Mesendoderm (in vitro differentiated cells): Measurements from ENCODE around the gene MPIG6B.

ENCODE experiments used
- DNase-seq: peaks from one replicate; pipeline ENCODE4 v3.0.0; 2013
- H2AK5ac ChIP-seq: 2 replicates; pipeline ENCODE4 v1.6.1; 2013; ENCODE audit warnings: low read length, inconsistent platforms
- H2BK120ac ChIP-seq: 2 replicates; pipeline ENCODE4 v1.6.1; 2013; ENCODE audit warnings: low read depth, mild to moderate bottlenecking, low read length, moderate library complexity, mixed read lengths
- H2BK15ac ChIP-seq: replicated peaks from 2 replicates; pipeline ENCODE4 v1.6.1; 2013; ENCODE audit warnings: low read depth, mild to moderate bottlenecking, moderate library complexity
- H2BK5ac ChIP-seq: 2 replicates; pipeline ENCODE4 v1.6.1; 2013; ENCODE audit warnings: low read length, inconsistent platforms
- H3K18ac ChIP-seq: 2 replicates; pipeline ENCODE4 v1.6.1; 2013; ENCODE audit warnings: mild to moderate bottlenecking, low read length, mixed read lengths
- H3K23ac ChIP-seq: one replicate; pipeline ENCODE4 v1.6.1; 2013; ENCODE audit warnings: low read length
- H3K27ac ChIP-seq: 2 replicates; pipeline ENCODE4 v1.5.1; 2013; ENCODE audit warnings: low read depth, mild to moderate bottlenecking, inconsistent platforms, low read length, moderate library complexity
- H3K27me3 ChIP-seq: 2 replicates; pipeline ENCODE4 v1.6.1; 2013; ENCODE audit warnings: low read length, control low read depth, mild to moderate bottlenecking, inconsistent platforms; ENCODE audit not compliant: insufficient read depth, poor library complexity
- H3K36me3 ChIP-seq: 2 replicates; pipeline ENCODE4 v1.6.1; 2013; ENCODE audit warnings: low read length, inconsistent platforms; ENCODE audit not compliant: control insufficient read depth, insufficient read depth
- H3K4ac ChIP-seq: one replicate; pipeline ENCODE4 v1.6.1; 2013; ENCODE audit warnings: low read depth, mild to moderate bottlenecking, low read length, moderate library complexity
- H3K4me1 ChIP-seq: 2 replicates; pipeline ENCODE4 v1.6.1; 2013; ENCODE audit warnings: low read depth, low read length, inconsistent platforms; ENCODE audit not compliant: control insufficient read depth
- H3K4me2 ChIP-seq: 2 replicates; pipeline ENCODE4 v1.6.1; 2013; ENCODE audit warnings: low read length
- H3K4me3 ChIP-seq: 2 replicates; pipeline ENCODE4 v1.5.1; 2013; ENCODE audit warnings: mild to moderate bottlenecking, low read length
- H3K56ac ChIP-seq: one replicate; pipeline ENCODE4 v1.6.1; 2013; ENCODE audit warnings: low read length
- H3K79me1 ChIP-seq: 2 replicates; pipeline ENCODE4 v1.6.1; 2013; ENCODE audit warnings: low read length, inconsistent platforms
- H3K79me2 ChIP-seq: 2 replicates; pipeline ENCODE4 v1.6.1; 2013; ENCODE audit warnings: mild to moderate bottlenecking, low read length; ENCODE audit not compliant: control insufficient read depth, insufficient read depth
- H3K9ac ChIP-seq: 2 replicates; pipeline ENCODE4 v1.6.1; 2013; ENCODE audit warnings: low read length, inconsistent platforms
- H4K5ac ChIP-seq: one replicate; pipeline ENCODE4 v1.6.1; 2013; ENCODE audit warnings: low read length
- H4K8ac ChIP-seq: one replicate; pipeline ENCODE4 v1.6.1; 2013; ENCODE audit warnings: low read depth, mild to moderate bottlenecking, control low read depth, low read length, moderate library complexity
- WGBS: extraction: QIAGEN DNeasy Blood & Tissue Kit; methylation state at CpG from one replicate; pipeline ENCODE4 v1.1.7; 2013; ENCODE audit warnings: low lambda C conversion rate, missing lambda C conversion rate; ENCODE audit not compliant: insufficient coverage; ENCODE audit errors: extremely low coverage; 5-methylcytosine and 5-hydroxymethylcytosine counted together

Gene MPIG6B

DNA sequence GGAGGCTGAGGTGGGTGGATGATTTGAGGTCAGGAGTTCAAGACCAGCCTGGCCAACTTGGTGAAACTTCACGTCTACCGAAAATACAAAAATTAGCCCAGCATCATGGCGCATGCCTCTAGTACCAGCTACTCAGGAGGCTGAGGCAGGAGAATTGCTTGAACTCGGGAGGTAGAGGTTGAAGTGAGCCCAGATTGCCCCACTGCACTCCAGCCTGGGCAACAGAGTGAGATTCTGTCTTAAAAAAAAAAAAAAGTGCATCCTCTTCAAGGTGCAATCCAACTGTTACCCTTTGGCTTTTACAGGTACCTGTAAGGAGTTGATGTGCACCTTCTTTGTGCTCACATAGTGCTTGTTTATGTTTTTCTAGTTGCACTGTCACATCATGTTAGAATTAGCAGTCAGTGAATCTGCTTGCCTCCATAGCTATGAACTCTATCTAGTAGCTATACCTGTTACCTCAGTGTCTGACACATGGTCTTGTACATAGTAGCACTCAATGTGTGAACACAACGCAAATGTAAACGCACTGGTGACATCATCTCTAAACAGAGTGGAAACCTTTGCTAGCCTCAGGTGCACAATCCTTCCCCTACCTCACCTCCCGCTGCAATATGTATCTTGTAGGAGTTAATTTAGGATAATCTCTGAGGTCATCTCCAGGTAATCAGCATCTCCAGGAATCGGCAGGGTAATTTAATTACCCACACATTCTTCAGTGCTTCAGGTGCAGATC lies 26.3 kb downstream of the MPIG6B start:
- H3K79me2 ChIP-seq = no peaks in the 10 kb centered on the region
- peaks cover 1% of the 10 kb centered on the region for H3K4me1 ChIP-seq
- H3K18ac ChIP-seq = no peak overlapping the region
- no peaks in the 10 kb centered on the region for H3K79me1 ChIP-seq
- no peak overlapping the region for H2BK15ac ChIP-seq
- H4K5ac ChIP-seq = no peak overlapping the region
- no peak overlapping the region for H4K8ac ChIP-seq
- no peak overlapping the region for H3K27ac ChIP-seq
- no peak overlapping the region for H2BK5ac ChIP-seq
- H3K4ac ChIP-seq = no peak overlapping the region
- no peak overlapping the region for H2AK5ac ChIP-seq
- no peaks in the 10 kb centered on the region for H3K27me3 ChIP-seq
- H3K56ac ChIP-seq = no peak overlapping the region
- no peak overlapping the region for H3K4me3 ChIP-seq
- no peaks in the 10 kb centered on the region for H3K36me3 ChIP-seq
- no peak overlapping the region for H3K9ac ChIP-seq
- WGBS = no CpG with 5 or more reads among the region's 8 CpGs
- no peak overlapping the region for H3K23ac ChIP-seq
- DNase-seq = peak; percentile 39
- H3K4me2 ChIP-seq = no peak overlapping the region
- no peak overlapping the region for H2BK120ac ChIP-seq

DNA sequence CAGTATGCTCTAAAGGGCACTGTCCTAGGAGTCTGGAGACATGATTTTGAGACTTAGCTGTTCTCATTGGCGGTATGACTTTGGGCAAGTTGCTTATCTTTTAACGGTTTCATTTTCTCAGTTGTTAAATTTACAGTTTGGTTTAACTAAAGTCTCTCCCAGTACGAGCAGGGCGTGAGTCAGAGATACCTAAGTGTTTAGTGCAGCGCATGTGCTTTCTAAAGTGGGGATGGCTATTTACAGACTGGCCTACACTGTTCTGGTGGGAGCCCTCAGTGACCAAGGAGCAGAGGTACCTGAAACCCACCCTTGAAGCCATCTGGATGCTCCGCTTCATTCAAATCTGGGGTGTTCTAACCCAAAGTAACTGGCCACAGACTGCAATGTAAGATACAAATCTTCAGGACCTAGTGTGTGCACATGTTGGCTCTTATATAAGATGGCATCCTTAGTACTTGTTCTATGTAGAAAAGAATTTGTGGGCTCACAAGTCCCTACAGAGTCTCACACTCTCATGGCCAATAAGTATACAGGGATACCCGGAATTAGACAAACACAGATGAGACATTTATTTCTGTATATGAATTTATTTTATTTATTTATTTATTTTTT lies 27.3 kb downstream of the MPIG6B start:
- Histone ChIP-seq H3K18ac (no peak overlapping the region), H3K4me3 (no peak overlapping the region), H3K56ac (no peak overlapping the region), H4K5ac (no peak overlapping the region), H3K27ac (no peak overlapping the region), H3K23ac (no peak overlapping the region), H3K79me1 (no peaks in the 10 kb centered on the region), H2BK5ac (no peak overlapping the region), H3K4ac (no peak overlapping the region), H3K36me3 (no peaks in the 10 kb centered on the region), H3K4me2 (no peak overlapping the region), H3K27me3 (no peaks in the 10 kb centered on the region), H4K8ac (no peak overlapping the region), H3K9ac (no peak overlapping the region), H2BK15ac (no peak overlapping the region), H3K79me2 (no peaks in the 10 kb centered on the region), H2BK120ac (no peak overlapping the region), H2AK5ac (no peak overlapping the region), H3K4me1 (peaks cover 1% of the 10 kb centered on the region)
- DNase-seq = no peak
- no CpG with 5 or more reads among the region's 7 CpGs for WGBS

- Histone ChIP-seq H3K4me1 (peaks cover 1% of the 10 kb centered on the region), H3K27ac (no peak overlapping the region)
- no CpG with 5 or more reads among the region's 8 CpGs for WGBS
Observed at GRCh38 chr6:31752739-31753319, 29.7 kb downstream of the MPIG6B start.

GRCh38 chr6:31758281-31758680 lies 35.1 kb downstream of the MPIG6B start:
- Histone ChIP-seq H3K4me1 (peaks cover 2% of the 10 kb centered on the region), H4K8ac (no peak overlapping the region), H3K4ac (no peak overlapping the region), H3K79me2 (no peaks in the 10 kb centered on the region), H2AK5ac (no peak overlapping the region), H2BK15ac (no peak overlapping the region), H3K27ac (no peak overlapping the region), H3K56ac (no peak overlapping the region), H3K4me2 (no peak overlapping the region), H3K36me3 (no peaks in the 10 kb centered on the region), H3K27me3 (no peaks in the 10 kb centered on the region), H2BK5ac (no peak overlapping the region), H3K4me3 (no peak overlapping the region), H4K5ac (no peak overlapping the region), H3K23ac (no peak overlapping the region), H2BK120ac (no peak overlapping the region), H3K18ac (no peak overlapping the region), H3K79me1 (no peaks in the 10 kb centered on the region), H3K9ac (no peak overlapping the region)
- WGBS = no CpG with 5 or more reads among the region's 2 CpGs
- no peak for DNase-seq

More at GRCh38 chr6:31752739-31753319, 29.7 kb downstream of the MPIG6B start:
- H3K36me3 ChIP-seq = no peaks in the 10 kb centered on the region
- H3K23ac ChIP-seq = no peak overlapping the region
- H3K56ac ChIP-seq = no peak overlapping the region
- no peak overlapping the region for H4K8ac ChIP-seq
- no peak overlapping the region for H3K4me2 ChIP-seq
- H3K4me3 ChIP-seq = no peak overlapping the region
- H3K4ac ChIP-seq = no peak overlapping the region
- H2BK120ac ChIP-seq = no peak overlapping the region
- H3K79me2 ChIP-seq = no peaks in the 10 kb centered on the region
- no peak overlapping the region for H2AK5ac ChIP-seq
- H2BK15ac ChIP-seq = no peak overlapping the region
- DNase-seq = no peak
- H3K9ac ChIP-seq = no peak overlapping the region
- H2BK5ac ChIP-seq = no peak overlapping the region
- H3K79me1 ChIP-seq = no peaks in the 10 kb centered on the region
- H3K18ac ChIP-seq = no peak overlapping the region
- H4K5ac ChIP-seq = no peak overlapping the region
- H3K27me3 ChIP-seq = no peaks in the 10 kb centered on the region

- Histone ChIP-seq H3K23ac (no peak overlapping the region), H2BK15ac (no peak overlapping the region), H3K79me1 (no peaks in the 10 kb centered on the region), H3K18ac (no peak overlapping the region), H3K36me3 (no peaks in the 10 kb centered on the region), H3K4ac (no peak overlapping the region), H3K56ac (no peak overlapping the region), H3K4me2 (no peak overlapping the region), H4K5ac (no peak overlapping the region), H3K27me3 (no peaks in the 10 kb centered on the region), H2BK120ac (no peak overlapping the region), H3K9ac (no peak overlapping the region), H3K4me3 (no peak overlapping the region), H3K4me1 (peaks cover 5% of the 10 kb centered on the region), H3K79me2 (no peaks in the 10 kb centered on the region), H2BK5ac (no peak overlapping the region), H4K8ac (no peak overlapping the region), H3K27ac (no peak overlapping the region), H2AK5ac (no peak overlapping the region)
- no CpG with 5 or more reads among the region's 5 CpGs for WGBS
- DNase-seq = no peak
Observed at GRCh38 chr6:31760790-31761189, 37.6 kb downstream of the MPIG6B start.
